B cell (primary cell): Measurements from ENCODE around the gene PRICKLE2. TPM values are rescaled to one million over a fixed set of nuclear protein-coding genes. Genes with fewer than 3 reads are reported as not detected.

Experiments
- ATAC-seq: fragments of 200-7000 bp; cut with Tn5 transposase; one replicate; pipeline ENCODE4 v1.10.0; 2021; ENCODE audit warnings: low read depth, mild to moderate bottlenecking, moderate number of reproducible peaks, moderate library complexity
- CTCF ChIA-PET: fragments of 350-600 bp; sonication (Branson Sonifier 250); formaldehyde crosslinking; loops from one replicate; lab custom pipeline; 2021; ENCODE audit warnings: antibody characterized with exemption, inconsistent platforms; lab: Charles Lee
- POLR2A ChIA-PET: fragments of 350-600 bp; sonication (Branson Sonifier 250); formaldehyde crosslinking; loops from one replicate; lab custom pipeline; 2021; ENCODE audit warnings: antibody characterized with exemption; lab: Charles Lee
- DNase-seq: peaks from one replicate; pipeline ENCODE4 v3.0.0; 2013
- H2AFZ ChIP-seq: 2 replicates; pipeline ENCODE4 v1.6.1; 2012; ENCODE audit warnings: mild to moderate bottlenecking, low read depth, low read length; ENCODE audit not compliant: insufficient read depth, poor library complexity, severe bottlenecking
- H3K27ac ChIP-seq, 2 donors: 1 replicate in 1 of 2; 2 replicates in 1 of 2; pipeline ENCODE4 v1.5.1; 2012 to 2013; ENCODE audit warnings: low read length in 2 of 2, mild to moderate bottlenecking in 2 of 2, moderate library complexity in 1 of 2
- H3K27me3 ChIP-seq, 4 experiments: fragments of 200-600 bp in 1 of 4; sonication (generic) in 1 of 4; replicated peaks in 1 of 4; 1 replicate in 2 of 4; 2 replicates in 2 of 4; pipeline versions ENCODE4 v1.6.1 to v1.7.0; 2013 to 2016; ENCODE audit warnings: low read length in 3 of 4, mild to moderate bottlenecking in 2 of 4, mixed read lengths in 1 of 4, moderate library complexity in 1 of 4; ENCODE audit not compliant: insufficient read depth in 4 of 4, control insufficient read depth in 3 of 4; ENCODE audit errors: control extremely low read depth in 1 of 4
- H3K36me3 ChIP-seq, 2 experiments: replicated peaks in 1 of 2; 1 replicate in 1 of 2; 2 replicates in 1 of 2; pipeline versions ENCODE4 v1.6.1 to v1.7.1; 2013; ENCODE audit warnings: low read length in 1 of 2; ENCODE audit not compliant: insufficient read depth in 2 of 2, control insufficient read depth in 1 of 2; ENCODE audit errors: control extremely low read depth in 1 of 2, extremely low read depth in 1 of 2
- H3K4me1 ChIP-seq, 2 donors: fragments of 200-600 bp in 1 of 2; sonication (generic) in 1 of 2; 1 replicate in 1 of 2; 2 replicates in 1 of 2; pipeline versions ENCODE4 v1.5.1 to v1.6.1; 2013 to 2017; ENCODE audit warnings: low read length in 2 of 2; ENCODE audit not compliant: control insufficient read depth in 2 of 2, insufficient read depth in 2 of 2
- H3K4me2 ChIP-seq: replicated peaks from 2 replicates; pipeline ENCODE3; 2012; ENCODE audit warnings: mild to moderate bottlenecking, low read depth, low read length; ENCODE audit not compliant: poor library complexity, severe bottlenecking
- H3K4me3 ChIP-seq, 5 experiments: fragments of 200-600 bp in 1 of 5; sonication (generic) in 1 of 5; 1 replicate in 3 of 5; 2 replicates in 2 of 5; pipeline versions ENCODE4 v1.5.1 to v1.7.0; 2011 to 2016; ENCODE audit warnings: low read length in 4 of 5, mild to moderate bottlenecking in 4 of 5, low read depth in 2 of 5, control low read depth in 1 of 5, moderate library complexity in 1 of 5; ENCODE audit not compliant: insufficient read depth in 1 of 5; ENCODE audit errors: control extremely low read depth in 1 of 5, extremely low read depth in 1 of 5
- H3K79me2 ChIP-seq: fragments of 200-600 bp; sonication (generic); one replicate; pipeline ENCODE4 v1.6.0; 2016; ENCODE audit warnings: low read length; ENCODE audit not compliant: control insufficient read depth, insufficient read depth
- H3K9ac ChIP-seq: fragments of 200-600 bp; sonication (generic); 2 replicates; pipeline ENCODE4 v1.6.1; 2017; ENCODE audit warnings: mild to moderate bottlenecking, low read length, moderate library complexity
- H3K9me3 ChIP-seq, 3 donors: one replicate each; pipeline versions ENCODE4 v1.6.1 to v1.7.1; 2013; ENCODE audit warnings: low read length in 2 of 3; ENCODE audit not compliant: control insufficient read depth in 2 of 3, insufficient read depth in 1 of 3; ENCODE audit errors: control extremely low read depth in 1 of 3
- H4K20me1 ChIP-seq: 2 replicates; pipeline ENCODE4 v1.6.0; 2012; ENCODE audit warnings: mild to moderate bottlenecking, low read length; ENCODE audit not compliant: insufficient read depth, control insufficient read depth, poor library complexity, severe bottlenecking
- H3K27ac Mint-ChIP-seq: one replicate; pipeline ENCODE4 v1.8.0; 2021; ENCODE audit warnings: mixed read lengths
- H3K27me3 Mint-ChIP-seq: one replicate; pipeline ENCODE4 v1.8.0; 2021; ENCODE audit warnings: mixed read lengths
- H3K4me1 Mint-ChIP-seq: one replicate; pipeline ENCODE4 v1.8.0; 2021; ENCODE audit warnings: mixed read lengths
- H3K4me3 Mint-ChIP-seq: one replicate; pipeline ENCODE4 v1.8.0; 2021; ENCODE audit warnings: mixed read lengths
- H3K9me3 Mint-ChIP-seq: one replicate; pipeline ENCODE4 v1.8.0; 2022; ENCODE audit warnings: mixed read lengths; ENCODE audit not compliant: insufficient read depth
- CTCF ChIP-seq: fragments of 200-600 bp; IDR thresholded peaks from one replicate; pipeline ENCODE4 v1.8.0; 2022; ENCODE audit warnings: antibody characterized with exemption, mild to moderate bottlenecking
- EZH2 ChIP-seq: IDR thresholded peaks from 2 replicates; pipeline ENCODE4 v1.6.1; 2012; ENCODE audit warnings: borderline replicate concordance, low read depth, mild to moderate bottlenecking, moderate library complexity, low read length; ENCODE audit not compliant: insufficient read depth, poor library complexity, severe bottlenecking
- WGBS: methylation state at CpG from one replicate; pipeline ENCODE4 v1.1.5; 2013; ENCODE audit warnings: missing lambda C conversion rate; ENCODE audit not compliant: insufficient coverage; 5-methylcytosine and 5-hydroxymethylcytosine counted together
- intact Hi-C: fragments of 100-400 bp; cut with micrococcal nuclease; formaldehyde crosslinking; loops from one replicate; pipeline ENCODE4 v1.10.0; 2022
- polyA plus RNA-seq: library from polyadenylated mRNA; depleted of rRNA; stranded (reverse); fragments of >200 nt; gene quantifications from 2 replicates; pipeline ENCODE4 v1.2.3, GENCODE V29; 2012
- total RNA-seq, 2 donors: library from RNA; stranded (reverse); fragments of 120-200 nt in 1 of 2; gene quantifications; 1 replicate in 1 of 2; 2 replicates in 1 of 2; pipeline versions ENCODE4 v1.2.3 to v1.2.4, GENCODE V29; 2013 to 2022

Gene PRICKLE2
- total and polyA plus RNA-seq, 2 donors (not counting 1 experiment from before 2014, with no cell fraction given): 0.30 to 1.4 TPM

GRCh38 chr3:64237083-64237482, 11.8 kb upstream of the PRICKLE2 start:
- ATAC-seq (no peak), DNase-seq (no peak)
- Mint-ChIP-seq H3K9me3 (no peaks in the 10 kb centered on the region), H3K4me3 (no peak overlapping the region), H3K4me1 (no peaks in the 10 kb centered on the region), H3K27me3 (no peaks in the 10 kb centered on the region), H3K27ac (no peak overlapping the region)
- H4K20me1 ChIP-seq: no peaks in the 10 kb centered on the region
- 96% methylated on average over 3 of the region's 7 CpGs for WGBS
- H3K4me2 ChIP-seq: no peak overlapping the region
- no peak overlapping the region for H2AFZ ChIP-seq
- H3K4me3 ChIP-seq: no peak overlapping the region
- no peak overlapping the region for H3K9ac ChIP-seq
- no peak overlapping the region for H3K27ac ChIP-seq
- peaks cover 0 to 20% (median 0%) of the 10 kb centered on the region in 3 donors for H3K9me3 ChIP-seq
- no peak for TF ChIP-seq EZH2
- TF ChIP-seq CTCF: no peak
- POLR2A ChIA-PET: no interaction called here
- no peaks in the 10 kb centered on the region for H3K27me3 ChIP-seq
- H3K79me2 ChIP-seq: no peaks in the 10 kb centered on the region
- intact Hi-C loops: no loop called here
- H3K36me3 ChIP-seq: no peaks in the 10 kb centered on the region
- CTCF ChIA-PET: no interaction called here
- H3K4me1 ChIP-seq: no peaks in the 10 kb centered on the region

- H3K27ac Mint-ChIP-seq: no peak overlapping the region
- no peaks in the 10 kb centered on the region for H3K36me3 ChIP-seq
- no peak overlapping the region for H3K27ac ChIP-seq
- TF ChIP-seq CTCF (no peak), EZH2 (no peak)
- no peaks in the 10 kb centered on the region for H3K79me2 ChIP-seq
- ChIA-PET CTCF (no interaction called here), POLR2A (no interaction called here)
- H3K9ac ChIP-seq: no peak overlapping the region
- H3K4me1 Mint-ChIP-seq: no peaks in the 10 kb centered on the region
- no peaks in the 10 kb centered on the region for H3K27me3 ChIP-seq
- no peaks in the 10 kb centered on the region for H3K27me3 Mint-ChIP-seq
- ATAC-seq (no peak), DNase-seq (no peak)
- H3K4me1 ChIP-seq: no peaks in the 10 kb centered on the region
- intact Hi-C loops: no loop called here
- no peak overlapping the region for H2AFZ ChIP-seq
- no peaks in the 10 kb centered on the region for H3K9me3 Mint-ChIP-seq
- H3K4me2 ChIP-seq: no peak overlapping the region
- H3K4me3 ChIP-seq: no peak overlapping the region
- peaks cover 0 to 20% (median 0%) of the 10 kb centered on the region in 3 donors for H3K9me3 ChIP-seq
- WGBS: 80% methylated on average over 1 of the region's 3 CpGs
- H4K20me1 ChIP-seq: no peaks in the 10 kb centered on the region
- H3K4me3 Mint-ChIP-seq: no peak overlapping the region
Observed at GRCh38 chr3:64235605-64236004, 10.3 kb upstream of the PRICKLE2 start.
